Stimulated activated naive B cell treated with anti-CD40 and anti-IgM and Interleukin-4, amounts not matched to agents 10 μg/mL and 1 μg/mL and 100 μg/mL, for 72 hours (primary cell): ENCODE results near the gene FHIT.

Source experiments
- ATAC-seq, 2 donors: fragments of 150-1000 bp; cut with Tn5 transposase; replicated peaks; 2 replicates each; pipeline ENCODE4 v1.10.0; 2021; ENCODE audit warnings: moderate library complexity in 1 of 2
- DNase-seq: peaks from one replicate; pipeline ENCODE4 v3.0.0; 2021
- H3K27ac Mint-ChIP-seq: one replicate; pipeline ENCODE4 v1.8.0; 2022; ENCODE audit warnings: mild to moderate bottlenecking, mixed read lengths
- H3K27me3 Mint-ChIP-seq, 2 donors: one replicate each; pipeline ENCODE4 v1.8.0; 2022; ENCODE audit warnings: mixed read lengths in 2 of 2
- H3K36me3 Mint-ChIP-seq, 2 donors: one replicate each; pipeline ENCODE4 v1.8.0; 2022; ENCODE audit warnings: mixed read lengths in 2 of 2, mild to moderate bottlenecking in 1 of 2
- H3K4me1 Mint-ChIP-seq, 2 donors: one replicate each; pipeline ENCODE4 v1.8.0; 2022; ENCODE audit warnings: mixed read lengths in 2 of 2, mild to moderate bottlenecking in 1 of 2
- H3K4me3 Mint-ChIP-seq, 2 donors: one replicate each; pipeline ENCODE4 v1.8.0; 2022; ENCODE audit warnings: mild to moderate bottlenecking in 2 of 2, mixed read lengths in 2 of 2, moderate library complexity in 1 of 2
- H3K9me3 Mint-ChIP-seq, 2 donors: one replicate each; pipeline ENCODE4 v1.8.0; 2022; ENCODE audit warnings: mixed read lengths in 2 of 2, mild to moderate bottlenecking in 1 of 2

FHIT gene

DNA sequence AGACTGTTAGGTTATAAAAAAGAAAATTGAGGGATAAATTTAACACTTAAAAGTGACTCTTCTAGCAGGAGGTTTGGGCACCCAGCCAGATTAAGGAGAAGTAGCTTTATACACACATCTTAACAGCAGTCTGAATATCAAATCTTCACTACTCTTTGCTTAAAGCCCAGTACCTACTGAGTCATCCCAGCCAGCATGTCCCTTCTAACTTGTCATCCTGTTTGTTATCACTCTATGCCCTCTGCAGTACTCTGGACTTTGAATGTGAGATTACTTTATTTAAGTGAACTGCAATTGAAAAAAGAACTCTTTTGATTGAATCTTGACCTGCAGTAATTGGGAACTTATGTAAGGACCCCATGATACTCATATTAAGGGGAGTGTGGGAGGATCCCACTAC is 77.6 kb downstream of the FHIT start:
- no peak overlapping the region for H3K27ac Mint-ChIP-seq
- H3K36me3 Mint-ChIP-seq: peaks cover 0 to 7% of the 10 kb centered on the region in 2 donors

DNA sequence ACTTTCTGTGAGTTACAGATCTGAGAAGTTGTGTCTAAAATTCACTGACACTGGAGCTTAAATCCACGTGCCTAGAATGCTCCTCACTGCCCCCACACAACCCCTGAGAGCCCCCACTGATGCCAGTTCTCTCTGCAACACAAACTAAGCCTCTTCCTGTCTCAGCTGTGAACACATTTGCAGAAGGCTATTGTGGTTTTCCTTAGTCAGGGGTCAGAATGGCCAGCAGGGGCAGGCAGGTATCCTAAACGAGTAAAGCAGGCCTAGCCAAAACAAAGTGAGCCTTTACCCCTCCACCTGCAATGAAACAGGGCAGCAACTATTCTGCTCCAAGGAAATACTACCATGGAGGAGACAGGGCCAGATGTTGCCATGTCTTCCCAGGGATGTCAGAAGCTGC is 78.6 kb downstream of the FHIT start:
- Mint-ChIP-seq H3K4me3 (no peak overlapping the region), H3K9me3 (peaks cover 0 to 1% of the 10 kb centered on the region in 2 donors), H3K36me3 (peaks cover 0 to 7% of the 10 kb centered on the region in 2 donors), H3K4me1 (no peaks in the 10 kb centered on the region), H3K27me3 (no peaks in the 10 kb centered on the region), H3K27ac (no peak overlapping the region)
- ATAC-seq: no peak
- DNase-seq: no peak

More for the DNA sequence above, 77.6 kb downstream of the FHIT start:
- Mint-ChIP-seq H3K4me3 (no peak overlapping the region), H3K9me3 (peaks cover 0 to 1% of the 10 kb centered on the region in 2 donors), H3K27me3 (no peaks in the 10 kb centered on the region), H3K4me1 (no peaks in the 10 kb centered on the region)
- ATAC-seq (no peak), DNase-seq (no peak)

- no peak for ATAC-seq
- H3K9me3 Mint-ChIP-seq: peaks cover 0 to 1% of the 10 kb centered on the region in 2 donors
- peaks cover 0 to 7% of the 10 kb centered on the region in 2 donors for H3K36me3 Mint-ChIP-seq
Observed at GRCh38 chr3:61172203-61172602, 79.0 kb downstream of the FHIT start.

DNA sequence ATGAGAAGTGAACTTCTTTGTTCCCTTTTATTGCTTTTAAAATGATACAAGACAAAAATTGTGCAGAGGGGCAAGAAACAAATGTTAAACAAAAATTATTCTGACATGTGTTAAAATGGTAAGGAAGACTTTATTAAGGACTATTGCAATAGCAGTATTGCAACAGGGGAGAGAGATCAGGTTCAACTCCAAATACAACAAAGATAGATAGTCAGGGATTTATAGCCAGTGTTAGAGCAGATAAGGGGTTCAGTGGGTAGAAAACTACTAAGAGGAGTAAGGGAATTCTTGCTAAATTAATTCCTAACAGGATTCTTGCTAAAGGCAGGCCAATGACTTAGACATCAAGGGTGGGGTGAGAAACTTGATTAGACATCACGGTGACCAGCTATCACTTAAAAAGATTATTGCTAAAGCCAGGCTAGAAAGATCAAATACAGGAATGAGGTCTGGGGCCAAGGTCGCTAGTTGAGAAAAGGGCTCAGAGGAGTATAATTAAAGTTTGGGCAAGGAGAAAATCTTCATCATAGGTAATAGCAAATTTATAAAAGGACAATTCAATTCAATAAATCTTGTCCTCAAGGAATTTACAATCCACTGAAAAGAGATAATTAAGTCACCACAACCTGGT is 81.5 kb downstream of the FHIT start:
- Mint-ChIP-seq H3K36me3 (peaks cover 15 to 20% of the 10 kb centered on the region in 2 donors), H3K4me1 (no peaks in the 10 kb centered on the region), H3K4me3 (no peak overlapping the region), H3K27me3 (no peaks in the 10 kb centered on the region), H3K27ac (no peak overlapping the region), H3K9me3 (peaks cover 1 to 3% of the 10 kb centered on the region in 2 donors)
- ATAC-seq (no peak), DNase-seq (no peak)

More at GRCh38 chr3:61172203-61172602, 79.0 kb downstream of the FHIT start:
- no peaks in the 10 kb centered on the region for H3K4me1 Mint-ChIP-seq
- DNase-seq: no peak
- H3K4me3 Mint-ChIP-seq: no peak overlapping the region
- H3K27ac Mint-ChIP-seq: no peak overlapping the region
- no peaks in the 10 kb centered on the region for H3K27me3 Mint-ChIP-seq

GRCh38 chr3:61168286-61168685 is 83.0 kb downstream of the FHIT start:
- H3K27me3 Mint-ChIP-seq: no peaks in the 10 kb centered on the region

GRCh38 chr3:61162965-61163364 is 88.3 kb downstream of the FHIT start:
- Mint-ChIP-seq H3K9me3 (peaks cover 3 to 4% of the 10 kb centered on the region in 2 donors), H3K4me1 (peaks cover 5 to 7% of the 10 kb centered on the region in 2 donors), H3K4me3 (no peak overlapping the region), H3K27me3 (no peaks in the 10 kb centered on the region), H3K36me3 (peaks cover 15 to 23% of the 10 kb centered on the region in 2 donors), H3K27ac (no peak overlapping the region)
- no peak for DNase-seq
- ATAC-seq: no peak

More at GRCh38 chr3:61168286-61168685, 83.0 kb downstream of the FHIT start:
- Mint-ChIP-seq H3K4me1 (no peaks in the 10 kb centered on the region), H3K9me3 (peaks cover 3% of the 10 kb centered on the region in 2 donors), H3K36me3 (peaks cover 15 to 23% of the 10 kb centered on the region in 2 donors), H3K27ac (no peak overlapping the region), H3K4me3 (no peak overlapping the region)
- ATAC-seq (no peak), DNase-seq (no peak)

DNA sequence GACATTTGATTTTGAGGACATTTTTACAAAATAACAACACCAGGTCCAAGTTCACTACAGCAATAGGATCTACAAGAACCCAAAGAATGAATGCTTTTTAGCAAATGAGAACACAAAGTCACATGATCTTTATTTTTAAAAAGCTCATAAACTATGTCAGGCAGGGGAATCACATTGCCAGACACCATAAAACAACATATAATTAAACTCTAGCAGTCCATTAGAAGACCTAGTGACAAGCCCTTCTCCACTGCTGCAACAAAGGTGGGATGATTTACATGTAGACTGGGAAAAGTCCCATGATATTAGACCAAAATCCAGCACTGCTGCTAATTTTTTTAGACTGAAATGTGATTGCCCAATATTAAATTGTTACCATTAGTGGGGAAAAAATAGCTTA is 92.6 kb downstream of the FHIT start:
- H3K4me3 Mint-ChIP-seq: no peak overlapping the region
- H3K27me3 Mint-ChIP-seq: no peaks in the 10 kb centered on the region
- H3K27ac Mint-ChIP-seq: no peak overlapping the region
- peaks cover 0 to 1% of the 10 kb centered on the region in 2 donors for H3K9me3 Mint-ChIP-seq
- H3K4me1 Mint-ChIP-seq: peaks cover 14 to 22% of the 10 kb centered on the region in 2 donors
- no peaks in the 10 kb centered on the region for H3K36me3 Mint-ChIP-seq
- no peak for ATAC-seq
- DNase-seq: no peak

- Mint-ChIP-seq H3K4me1 (peaks cover 14 to 22% of the 10 kb centered on the region in 2 donors), H3K9me3 (peaks cover 0 to 1% of the 10 kb centered on the region in 2 donors), H3K27me3 (no peaks in the 10 kb centered on the region), H3K4me3 (no peak overlapping the region), H3K27ac (no peak overlapping the region), H3K36me3 (no peaks in the 10 kb centered on the region)
- ATAC-seq (no peak), DNase-seq (no peak)
Observed at GRCh38 chr3:61158216-61158615, 93.0 kb downstream of the FHIT start.

DNA sequence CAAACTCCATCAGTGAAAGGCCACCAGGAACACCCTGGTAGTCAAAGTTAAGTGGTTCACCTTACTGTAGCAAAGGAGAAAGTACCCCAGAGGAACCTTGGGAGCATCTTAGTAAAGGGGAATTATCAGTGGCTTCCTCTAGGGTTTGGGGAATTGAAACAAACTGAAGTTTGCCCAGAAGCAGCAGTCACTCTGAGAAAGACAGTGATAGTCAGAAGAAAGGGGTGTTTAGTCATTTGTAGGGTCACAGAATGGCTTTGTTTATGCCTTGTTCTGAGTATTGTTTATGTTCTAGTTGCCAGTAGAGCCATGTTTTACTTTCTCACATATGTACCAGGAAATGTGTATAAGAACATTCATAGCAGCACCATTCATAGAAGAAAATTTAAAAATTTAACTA is 93.8 kb downstream of the FHIT start:
- H3K27ac Mint-ChIP-seq: no peak overlapping the region
- H3K4me1 Mint-ChIP-seq: peaks cover 14 to 22% of the 10 kb centered on the region in 2 donors
- peak; percentile 56 to 94 for ATAC-seq
- no peaks in the 10 kb centered on the region for H3K36me3 Mint-ChIP-seq
- H3K4me3 Mint-ChIP-seq: no peak overlapping the region
- peaks cover 0 to 4% of the 10 kb centered on the region in 2 donors for H3K9me3 Mint-ChIP-seq
- H3K27me3 Mint-ChIP-seq: no peaks in the 10 kb centered on the region
- no peak for DNase-seq

DNA sequence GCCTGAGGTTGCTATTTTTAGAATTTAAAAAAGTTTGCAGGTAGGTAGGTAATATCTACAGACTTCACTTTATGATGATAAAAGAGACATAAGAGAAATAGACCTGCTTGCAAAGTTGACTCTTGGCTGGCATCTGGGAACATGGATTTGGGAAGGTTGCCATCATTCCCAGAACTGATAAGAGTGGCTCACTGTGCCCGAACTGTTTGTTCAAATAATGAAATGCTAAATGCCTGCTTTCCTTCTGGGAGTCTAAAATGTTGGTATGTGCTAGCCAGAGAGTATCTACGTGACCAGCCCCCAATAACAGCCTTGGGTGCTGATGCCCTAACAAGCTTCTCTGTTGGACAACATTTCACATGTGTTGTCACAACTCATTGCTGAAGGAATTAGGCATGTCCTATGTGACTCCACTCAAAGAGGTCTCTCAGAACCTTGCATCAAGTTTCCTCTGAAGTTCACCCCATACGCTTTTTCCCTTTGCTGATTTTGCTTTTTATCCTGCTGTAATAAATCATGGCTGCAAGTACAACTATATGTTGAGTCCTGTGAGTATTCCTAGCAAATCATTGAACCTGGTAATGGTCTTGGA is 95.5 kb downstream of the FHIT start:
- Mint-ChIP-seq H3K27ac (no peak overlapping the region), H3K9me3 (peaks cover 0 to 5% of the 10 kb centered on the region in 2 donors), H3K4me3 (no peak overlapping the region), H3K27me3 (no peaks in the 10 kb centered on the region), H3K36me3 (no peaks in the 10 kb centered on the region), H3K4me1 (peaks cover 14 to 27% of the 10 kb centered on the region in 2 donors)
- no peak for ATAC-seq
- no peak for DNase-seq

DNA sequence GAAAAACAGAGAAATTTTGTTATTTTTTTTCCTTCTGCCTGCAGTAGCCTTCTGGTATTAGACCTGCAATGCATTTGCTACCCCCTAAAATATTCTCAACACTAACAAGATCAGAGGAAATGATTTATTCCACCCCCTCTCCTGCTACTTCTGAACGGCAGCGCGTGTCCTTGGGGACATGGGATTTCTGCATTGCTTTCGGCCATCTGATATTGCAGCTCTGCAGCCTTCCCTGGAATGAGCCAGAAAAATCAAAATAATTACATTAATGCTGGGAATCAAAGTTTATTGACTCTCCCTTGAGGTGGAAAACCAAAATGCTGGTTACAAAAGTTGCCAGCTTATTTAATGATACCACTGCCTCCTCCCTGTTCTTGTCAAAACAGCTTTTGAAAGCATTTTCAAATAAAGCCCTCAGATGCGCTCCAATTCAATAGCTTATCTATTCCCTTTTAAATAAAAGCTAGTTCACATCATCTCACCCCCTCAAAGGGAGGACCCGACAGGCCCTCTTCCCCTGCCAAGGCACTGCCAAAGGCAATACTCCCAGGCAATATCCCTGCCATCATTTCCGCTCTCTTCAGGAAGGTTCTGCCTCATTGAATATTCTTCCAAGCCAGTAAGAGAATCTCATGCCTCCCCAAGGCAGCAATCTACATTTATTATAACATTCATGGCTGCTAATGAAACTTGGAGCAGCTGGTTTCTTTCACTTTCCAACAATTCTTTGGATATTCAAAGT is 96.6 kb downstream of the FHIT start:
- DNase-seq (no peak), ATAC-seq (no peak)
- Mint-ChIP-seq H3K4me1 (peaks cover 14 to 27% of the 10 kb centered on the region in 2 donors), H3K9me3 (peaks cover 2 to 9% of the 10 kb centered on the region in 2 donors), H3K27ac (peak overlapping the region; percentile 38), H3K27me3 (no peaks in the 10 kb centered on the region), H3K4me3 (no peak overlapping the region), H3K36me3 (no peaks in the 10 kb centered on the region)

DNA sequence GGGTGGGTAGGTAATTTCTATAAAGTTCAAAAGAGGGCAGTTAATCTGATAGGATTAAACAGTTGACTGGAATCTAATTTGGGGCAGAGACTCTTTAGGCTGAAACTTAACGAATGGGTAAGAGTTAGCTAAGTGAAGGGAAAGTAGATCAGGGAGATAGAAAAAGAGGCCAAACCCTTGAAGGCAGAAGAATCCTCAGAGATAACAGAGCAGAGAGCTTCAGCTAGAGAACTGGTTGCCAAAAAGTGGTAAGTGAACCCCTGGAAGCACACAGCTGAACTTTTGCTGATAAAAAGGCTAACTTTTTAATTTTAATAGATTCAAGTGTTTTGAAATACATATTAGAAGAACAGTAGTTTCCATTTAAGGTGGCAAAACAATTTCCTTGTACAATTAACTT is 99.2 kb downstream of the FHIT start:
- H3K27me3 Mint-ChIP-seq: no peaks in the 10 kb centered on the region
- peaks cover 3 to 10% of the 10 kb centered on the region in 2 donors for H3K4me1 Mint-ChIP-seq
- DNase-seq (no peak), ATAC-seq (no peak)
- H3K36me3 Mint-ChIP-seq: no peaks in the 10 kb centered on the region
- no peak overlapping the region for H3K27ac Mint-ChIP-seq
- H3K4me3 Mint-ChIP-seq: no peak overlapping the region
- peaks cover 2 to 9% of the 10 kb centered on the region in 2 donors for H3K9me3 Mint-ChIP-seq

DNA sequence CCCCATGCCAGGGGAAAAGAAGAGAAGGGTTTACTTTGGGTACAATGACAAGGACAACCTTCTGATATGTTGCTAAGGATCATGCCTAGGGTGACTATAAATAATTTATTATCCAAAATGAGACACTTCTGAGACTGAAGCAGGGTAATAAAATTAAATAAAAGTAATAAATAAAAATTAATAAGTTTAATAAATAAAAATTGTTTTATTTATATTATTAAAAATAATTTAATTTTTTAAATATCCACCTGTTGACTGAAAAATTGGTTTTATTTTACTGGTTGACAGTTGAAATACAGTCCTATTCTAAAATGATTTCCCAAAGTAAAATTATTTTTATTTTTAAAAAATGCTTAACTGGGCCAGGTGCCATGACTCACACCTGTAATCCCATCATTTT is 102.0 kb downstream of the FHIT start:
- no peak overlapping the region for H3K27ac Mint-ChIP-seq
- peaks cover 2 to 12% of the 10 kb centered on the region in 2 donors for H3K9me3 Mint-ChIP-seq
- ATAC-seq (no peak), DNase-seq (no peak)
- peaks cover 0 to 4% of the 10 kb centered on the region in 2 donors for H3K4me1 Mint-ChIP-seq
- no peaks in the 10 kb centered on the region for H3K36me3 Mint-ChIP-seq
- H3K4me3 Mint-ChIP-seq: no peak overlapping the region
- H3K27me3 Mint-ChIP-seq: no peaks in the 10 kb centered on the region

DNA sequence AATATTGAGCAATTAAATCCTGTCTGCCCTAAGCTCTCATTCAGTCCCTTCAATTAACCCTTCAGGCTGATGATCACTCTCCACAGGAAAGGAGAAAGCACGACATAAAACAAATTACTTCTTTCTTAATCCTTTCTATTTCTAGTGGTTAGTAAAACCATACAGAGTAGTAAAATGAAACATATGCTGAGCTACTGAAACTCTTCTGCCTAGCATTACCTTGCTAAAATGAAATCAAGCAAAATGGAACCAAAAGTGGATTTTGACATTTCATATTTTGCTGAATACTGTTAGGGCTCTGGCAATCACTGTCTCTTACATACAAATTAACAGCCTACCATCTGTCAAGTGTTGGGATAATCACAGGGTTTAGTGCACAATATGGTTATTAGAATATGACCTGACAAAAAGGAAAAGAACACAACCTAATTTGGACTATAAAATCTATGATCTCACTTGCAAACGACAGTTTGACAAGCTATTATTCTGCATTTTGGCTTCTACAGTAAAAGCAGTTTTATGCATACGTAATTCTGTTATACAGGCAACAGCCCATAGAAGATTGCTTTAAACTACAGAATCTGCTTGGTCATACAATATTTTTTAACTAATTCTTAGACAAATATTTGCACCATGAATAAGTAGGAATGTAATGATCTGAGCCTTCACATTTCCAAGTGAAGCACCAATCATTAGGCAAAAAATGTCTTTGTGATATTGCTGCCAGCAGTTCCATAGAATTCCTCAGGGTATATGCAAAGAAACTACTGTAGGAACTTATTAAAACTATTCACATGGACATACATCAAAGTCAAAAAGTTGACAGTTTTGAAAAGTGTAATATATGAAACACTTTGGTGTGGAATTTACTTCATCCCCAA is 105.0 kb downstream of the FHIT start:
- H3K9me3 Mint-ChIP-seq: peaks cover 2 to 8% of the 10 kb centered on the region in 2 donors
- H3K4me3 Mint-ChIP-seq: no peak overlapping the region
- no peak overlapping the region for H3K27ac Mint-ChIP-seq
- H3K36me3 Mint-ChIP-seq: no peaks in the 10 kb centered on the region
- no peaks in the 10 kb centered on the region for H3K4me1 Mint-ChIP-seq
- DNase-seq (no peak), ATAC-seq (no peak)
- no peaks in the 10 kb centered on the region for H3K27me3 Mint-ChIP-seq
